ENCODE data around the gene ZNF593. TPM values are rescaled to one million over a fixed set of nuclear protein-coding genes. Genes with fewer than 3 reads are reported as not detected.

ZNF593 gene
- total RNA-seq, 1 experiment from 2014 or later = 62.3 TPM

DNA sequence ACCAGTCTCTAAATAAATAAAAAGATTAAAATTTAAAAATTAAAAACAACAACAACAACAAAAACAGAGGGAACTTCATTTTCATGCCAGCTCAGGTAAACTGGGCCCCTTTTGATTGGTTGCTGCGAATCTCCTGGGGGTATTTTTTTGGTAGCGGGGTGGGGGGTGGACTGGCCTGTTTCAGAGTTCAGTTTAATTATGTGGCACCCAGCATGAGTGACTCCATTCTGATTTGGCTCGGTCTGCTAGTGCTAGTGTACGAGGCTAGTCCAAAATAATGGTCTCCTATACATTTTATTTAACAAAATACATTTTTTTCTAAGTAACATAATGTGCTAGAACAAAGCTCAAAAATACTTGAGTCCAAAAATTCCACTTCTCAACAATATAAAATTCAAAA is 39.9 kb upstream of the ZNF593 start:
- TF ChIP-seq, protein P1, sequence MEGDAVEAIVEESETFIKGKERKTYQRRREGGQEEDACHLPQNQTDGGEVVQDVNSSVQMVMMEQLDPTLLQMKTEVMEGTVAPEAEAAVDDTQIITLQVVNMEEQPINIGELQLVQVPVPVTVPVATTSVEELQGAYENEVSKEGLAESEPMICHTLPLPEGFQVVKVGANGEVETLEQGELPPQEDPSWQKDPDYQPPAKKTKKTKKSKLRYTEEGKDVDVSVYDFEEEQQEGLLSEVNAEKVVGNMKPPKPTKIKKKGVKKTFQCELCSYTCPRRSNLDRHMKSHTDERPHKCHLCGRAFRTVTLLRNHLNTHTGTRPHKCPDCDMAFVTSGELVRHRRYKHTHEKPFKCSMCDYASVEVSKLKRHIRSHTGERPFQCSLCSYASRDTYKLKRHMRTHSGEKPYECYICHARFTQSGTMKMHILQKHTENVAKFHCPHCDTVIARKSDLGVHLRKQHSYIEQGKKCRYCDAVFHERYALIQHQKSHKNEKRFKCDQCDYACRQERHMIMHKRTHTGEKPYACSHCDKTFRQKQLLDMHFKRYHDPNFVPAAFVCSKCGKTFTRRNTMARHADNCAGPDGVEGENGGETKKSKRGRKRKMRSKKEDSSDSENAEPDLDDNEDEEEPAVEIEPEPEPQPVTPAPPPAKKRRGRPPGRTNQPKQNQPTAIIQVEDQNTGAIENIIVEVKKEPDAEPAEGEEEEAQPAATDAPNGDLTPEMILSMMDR (conservative IDR thresholded peaks at IDR 0.05; ENCODE audit: low read depth, low read length) = no peak
- TF ChIP-seq EZH2 (IDR thresholded peaks at IDR 0.05; ENCODE audit: borderline replicate concordance, low read depth, low read length, poor library complexity, severe bottlenecking) = no peak
- H3K27me3 ChIP-seq (replicated peaks; ENCODE audit: insufficient read depth, low read depth, low read length, poor library complexity) = no peaks in the 10 kb centered on the region
- H3K9me3 ChIP-seq (ENCODE audit: low read depth, low read length, poor library complexity, severe bottlenecking) = no peaks in the 10 kb centered on the region
- POLR2A ChIA-PET (ENCODE audit: low non-redundant PET) = interaction anchor here (0.7 kb wide), 1 partner anchor 18 kb away, joined by 3 read pairs; the partner anchor contains the start of gene PDIK1L
- CTCF ChIA-PET = no interaction called here
- H3K4me3 ChIP-seq (ENCODE audit: low read depth, low read length, poor library complexity, severe bottlenecking) = no peak overlapping the region
- no peaks in the 10 kb centered on the region for H3K36me3 ChIP-seq (ENCODE audit: insufficient read depth, low read length, poor library complexity, severe bottlenecking)
- intact Hi-C loops (cut with micrococcal nuclease; ENCODE audit: unreplicated experiment) = no loop called here
- no TSS peak for BruUV-seq (replicated peaks)
- peaks cover 8% of the 10 kb centered on the region for H3K4me1 ChIP-seq (ENCODE audit: insufficient read depth, low read length, poor library complexity, severe bottlenecking)
- no peak overlapping the region for H3K27ac ChIP-seq (ENCODE audit: low read depth, low read length, poor library complexity, severe bottlenecking)
- DNase-seq (ENCODE audit: low spot score) = no peak

GRCh38 chr1:26130695-26131094 is 39.0 kb upstream of the ZNF593 start:
- TF ChIP-seq, protein P1 (conservative IDR thresholded peaks at IDR 0.05; ENCODE audit: low read depth, low read length) = no peak
- no peak for TF ChIP-seq EZH2 (IDR thresholded peaks at IDR 0.05; ENCODE audit: borderline replicate concordance, low read depth, low read length, poor library complexity, severe bottlenecking)
- Histone ChIP-seq H3K27ac (ENCODE audit: low read depth, low read length, poor library complexity, severe bottlenecking) (no peak overlapping the region), H3K4me1 (ENCODE audit: insufficient read depth, low read length, poor library complexity, severe bottlenecking) (peaks cover 8% of the 10 kb centered on the region), H3K27me3 (replicated peaks; ENCODE audit: insufficient read depth, low read depth, low read length, poor library complexity) (no peaks in the 10 kb centered on the region), H3K36me3 (ENCODE audit: insufficient read depth, low read length, poor library complexity, severe bottlenecking) (no peaks in the 10 kb centered on the region), H3K4me3 (ENCODE audit: low read depth, low read length, poor library complexity, severe bottlenecking) (no peak overlapping the region), H3K9me3 (ENCODE audit: low read depth, low read length, poor library complexity, severe bottlenecking) (no peaks in the 10 kb centered on the region)
- POLR2A ChIA-PET (ENCODE audit: low non-redundant PET) = no interaction called here
- CTCF ChIA-PET = interaction anchor here (0.6 kb wide), 1 partner anchor 232 kb away, joined by 3 read pairs; no protein-coding TSS in a partner anchor
- DNase-seq (ENCODE audit: low spot score) = no peak
- no TSS peak for BruUV-seq (replicated peaks)
- intact Hi-C loops (cut with micrococcal nuclease; ENCODE audit: unreplicated experiment) = no loop called here

DNA sequence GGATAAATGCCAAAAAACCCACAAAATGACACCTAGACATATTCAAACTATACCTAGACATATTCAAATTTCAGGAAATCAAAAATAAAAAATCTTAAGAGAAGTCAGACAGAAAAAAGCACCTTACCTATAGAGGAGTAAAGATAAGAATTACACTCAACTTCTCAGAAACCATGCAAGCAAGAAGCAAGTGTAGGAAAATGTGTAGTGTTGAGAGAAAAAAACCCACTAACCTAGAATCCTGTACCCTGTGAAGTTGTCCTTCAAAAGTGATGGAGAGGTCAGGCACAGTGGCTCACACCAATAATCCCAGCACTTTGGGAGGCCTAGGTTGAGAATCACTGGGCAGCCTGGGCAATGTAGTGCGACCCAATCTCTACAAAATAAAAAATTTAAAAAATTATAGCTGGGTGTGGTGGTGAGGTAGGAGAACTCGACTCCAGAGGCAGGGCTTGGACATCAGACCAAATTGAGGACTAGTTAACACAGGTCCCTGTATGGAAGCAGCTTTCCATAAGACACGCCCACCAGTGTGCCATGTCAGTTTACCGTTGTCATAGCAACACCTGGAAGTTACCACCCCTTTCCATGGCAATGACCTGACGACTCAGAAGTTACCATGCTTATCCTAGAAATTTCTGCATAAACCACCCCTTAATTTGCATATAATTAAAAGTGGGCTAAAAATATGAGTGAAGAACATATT is 37.4 kb upstream of the ZNF593 start:
- Histone ChIP-seq H3K27me3 (replicated peaks; ENCODE audit: insufficient read depth, low read depth, low read length, poor library complexity) (no peaks in the 10 kb centered on the region), H3K36me3 (ENCODE audit: insufficient read depth, low read length, poor library complexity, severe bottlenecking) (no peaks in the 10 kb centered on the region), H3K27ac (ENCODE audit: low read depth, low read length, poor library complexity, severe bottlenecking) (no peak overlapping the region), H3K4me1 (ENCODE audit: insufficient read depth, low read length, poor library complexity, severe bottlenecking) (no peaks in the 10 kb centered on the region), H3K9me3 (ENCODE audit: low read depth, low read length, poor library complexity, severe bottlenecking) (no peaks in the 10 kb centered on the region), H3K4me3 (ENCODE audit: low read depth, low read length, poor library complexity, severe bottlenecking) (no peak overlapping the region)
- TF ChIP-seq EZH2 (IDR thresholded peaks at IDR 0.05; ENCODE audit: borderline replicate concordance, low read depth, low read length, poor library complexity, severe bottlenecking) = no peak
- POLR2A ChIA-PET (ENCODE audit: low non-redundant PET) = no interaction called here
- CTCF ChIA-PET = no interaction called here
- no TSS peak for BruUV-seq (replicated peaks)
- DNase-seq (ENCODE audit: low spot score) = peak; percentile 25
- intact Hi-C loops (cut with micrococcal nuclease; ENCODE audit: unreplicated experiment) = no loop called here

DNA sequence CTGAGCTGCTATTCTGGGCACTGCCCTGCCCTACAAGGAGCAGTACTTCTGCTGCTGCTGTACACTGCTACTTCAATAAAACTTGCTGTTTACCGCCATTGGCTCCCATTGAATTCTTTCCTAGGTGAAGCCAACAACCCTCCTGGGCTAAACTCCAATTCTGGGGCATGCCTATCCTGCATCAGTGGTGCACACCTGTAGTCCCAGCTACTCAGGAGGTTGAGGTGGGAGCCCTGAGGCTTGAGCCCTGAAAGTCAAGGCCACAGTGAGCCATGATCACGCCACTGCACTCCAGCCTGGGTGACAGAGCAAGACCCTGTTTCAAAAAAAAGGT is 36.9 kb upstream of the ZNF593 start:
- no peak for DNase-seq (ENCODE audit: low spot score)
- CTCF ChIA-PET = no interaction called here
- Histone ChIP-seq H3K36me3 (ENCODE audit: insufficient read depth, low read length, poor library complexity, severe bottlenecking) (no peaks in the 10 kb centered on the region), H3K27ac (ENCODE audit: low read depth, low read length, poor library complexity, severe bottlenecking) (no peak overlapping the region), H3K4me1 (ENCODE audit: insufficient read depth, low read length, poor library complexity, severe bottlenecking) (no peaks in the 10 kb centered on the region), H3K4me3 (ENCODE audit: low read depth, low read length, poor library complexity, severe bottlenecking) (no peak overlapping the region), H3K27me3 (replicated peaks; ENCODE audit: insufficient read depth, low read depth, low read length, poor library complexity) (no peaks in the 10 kb centered on the region), H3K9me3 (ENCODE audit: low read depth, low read length, poor library complexity, severe bottlenecking) (no peaks in the 10 kb centered on the region)
- intact Hi-C loops (cut with micrococcal nuclease; ENCODE audit: unreplicated experiment) = no loop called here
- POLR2A ChIA-PET (ENCODE audit: low non-redundant PET) = no interaction called here
- no TSS peak for BruUV-seq (replicated peaks)
- TF ChIP-seq, protein P1 (conservative IDR thresholded peaks at IDR 0.05; ENCODE audit: low read depth, low read length) = no peak
- TF ChIP-seq EZH2 (IDR thresholded peaks at IDR 0.05; ENCODE audit: borderline replicate concordance, low read depth, low read length, poor library complexity, severe bottlenecking) = no peak

Data from A673 (cell line).